ENCODE data around the gene FAAH2.

DNA sequence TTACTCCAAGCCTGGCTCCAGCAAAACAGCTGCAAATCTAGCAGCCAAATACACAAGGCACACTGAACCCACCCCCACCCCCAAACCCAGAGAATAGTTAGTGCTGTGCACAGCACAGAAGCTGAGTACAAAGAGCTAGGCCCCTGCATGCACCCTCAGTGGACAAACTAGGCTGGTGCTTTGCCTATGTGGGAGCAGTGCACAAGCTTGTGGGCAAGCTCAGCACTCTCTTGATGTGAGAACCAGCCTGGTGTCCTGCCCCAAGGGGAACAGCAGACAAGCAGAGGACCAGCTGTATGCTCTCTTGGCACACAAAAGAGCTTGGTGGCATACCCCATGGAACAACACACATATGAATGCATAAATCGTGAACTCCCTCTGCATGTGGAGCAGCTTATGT, 81.7 kb downstream of the FAAH2 start:
- TF ChIP-seq POLR2A (IDR thresholded peaks at IDR 0.05; ENCODE audit: low read length) (no peak), GATA1 (IDR thresholded peaks at IDR 0.05; ENCODE audit: low read depth, low read length) (no peak)

Data from erythroblast (primary cell).